Testis (tissue), 3 donors: ENCODE data around the gene C11orf91. TPM values are rescaled to one million over a fixed set of nuclear protein-coding genes. Genes with fewer than 3 reads are reported as not detected.
A peak's percentile ranks its signal among the peaks of the same experiment; 100 is the strongest.

Experiments
- DNase-seq: peaks from one replicate; pipeline ENCODE4 v3.0.0-alpha.2; 2019
- H3K27ac ChIP-seq, 2 donors: fragments of 200-600 bp; sonication (generic); one replicate each; pipeline ENCODE4 v1.5.1; 2019
- H3K27me3 ChIP-seq: fragments of 200-600 bp; sonication (generic); one replicate; pipeline ENCODE4 v1.5.1; 2019
- H3K36me3 ChIP-seq: fragments of 200-600 bp; sonication (generic); one replicate; pipeline ENCODE4 v1.5.1; 2017; ENCODE audit warnings: low read depth; ENCODE audit errors: missing control alignments
- H3K4me1 ChIP-seq: fragments of 200-600 bp; sonication (generic); one replicate; pipeline ENCODE4 v1.5.1; 2019
- H3K4me3 ChIP-seq, 2 donors: fragments of 200-600 bp; sonication (generic); one replicate each; pipeline ENCODE4 v1.5.1; 2017 to 2019
- H3K9me3 ChIP-seq: fragments of 200-600 bp; sonication (generic); one replicate; pipeline ENCODE4 v1.5.1; 2017
- POLR2A ChIP-seq: fragments of 450-650 bp; IDR thresholded peaks from one replicate; pipeline ENCODE4 v1.6.1; 2017; ENCODE audit warnings: antibody characterized with exemption, mild to moderate bottlenecking, moderate library complexity
- WGBS, 2 donors: methylation state at CpG; one replicate each; pipeline ENCODE4 v1.1.5; 2018; 5-methylcytosine and 5-hydroxymethylcytosine counted together
- intact Hi-C: fragments of 100-400 bp; cut with DNase I; formaldehyde crosslinking; loops from one replicate; pipeline ENCODE4 v1.15.1; 2023; ENCODE audit warnings: low total_unique reads
- polyA plus RNA-seq: library from polyadenylated mRNA; stranded (reverse); fragments of 350-450 nt; fragmentation: Illumina TruSeq; extraction: RNeasy Lipid Tissue Mini Kit (QIAGEN cat#74804); gene quantifications from one replicate; pipeline ENCODE4 v1.2.3, GENCODE V29; 2014; ENCODE audit warnings: low read depth, low replicate concordance; ENCODE audit not compliant: insufficient read depth
- total RNA-seq, 2 donors: library from RNA; depleted of rRNA; stranded (reverse); fragments of >200 nt; gene quantifications; one replicate each; pipeline ENCODE4 v1.2.3, GENCODE V29; 2016
- TF ChIP-seq, protein P1 (sequence below), 3 experiments: fragments of 450-650 bp in 2 of 3; fragments of 200-600 bp in 1 of 3; sonication (generic) in 1 of 3; IDR thresholded peaks; one replicate each; pipeline ENCODE4 v1.5.1; 2016 to 2019; ENCODE audit warnings: antibody characterized with exemption in 3 of 3, mild to moderate bottlenecking in 2 of 3, moderate library complexity in 1 of 3

The C11orf91 gene
- total and polyA plus RNA-seq, 3 donors from 2014 or later, result 0.81 to 12.8 TPM; not detected in 1

GRCh38 chr11:33674035-33674814 is 26.4 kb downstream of the C11orf91 start:
- 93 to 100% methylated on average over 3 of the region's 3 CpGs for WGBS, 2 donors
- intact Hi-C loops, result no loop called here
- Histone ChIP-seq H3K36me3 (no peaks in the 10 kb centered on the region), H3K27me3 (no peaks in the 10 kb centered on the region), H3K27ac (peak overlapping the region; percentile 15 to 33), H3K4me1 (no peaks in the 10 kb centered on the region), H3K9me3 (no peaks in the 10 kb centered on the region), H3K4me3 (no peak overlapping the region)
- TF ChIP-seq, protein P1, sequence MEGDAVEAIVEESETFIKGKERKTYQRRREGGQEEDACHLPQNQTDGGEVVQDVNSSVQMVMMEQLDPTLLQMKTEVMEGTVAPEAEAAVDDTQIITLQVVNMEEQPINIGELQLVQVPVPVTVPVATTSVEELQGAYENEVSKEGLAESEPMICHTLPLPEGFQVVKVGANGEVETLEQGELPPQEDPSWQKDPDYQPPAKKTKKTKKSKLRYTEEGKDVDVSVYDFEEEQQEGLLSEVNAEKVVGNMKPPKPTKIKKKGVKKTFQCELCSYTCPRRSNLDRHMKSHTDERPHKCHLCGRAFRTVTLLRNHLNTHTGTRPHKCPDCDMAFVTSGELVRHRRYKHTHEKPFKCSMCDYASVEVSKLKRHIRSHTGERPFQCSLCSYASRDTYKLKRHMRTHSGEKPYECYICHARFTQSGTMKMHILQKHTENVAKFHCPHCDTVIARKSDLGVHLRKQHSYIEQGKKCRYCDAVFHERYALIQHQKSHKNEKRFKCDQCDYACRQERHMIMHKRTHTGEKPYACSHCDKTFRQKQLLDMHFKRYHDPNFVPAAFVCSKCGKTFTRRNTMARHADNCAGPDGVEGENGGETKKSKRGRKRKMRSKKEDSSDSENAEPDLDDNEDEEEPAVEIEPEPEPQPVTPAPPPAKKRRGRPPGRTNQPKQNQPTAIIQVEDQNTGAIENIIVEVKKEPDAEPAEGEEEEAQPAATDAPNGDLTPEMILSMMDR (IDR thresholded peaks at IDR 0.05), result no peak
- TF ChIP-seq POLR2A, result no peak
- DNase-seq, result no peak

GRCh38 chr11:33672273-33672672 is 28.4 kb downstream of the C11orf91 start:
- intact Hi-C loops, result no loop called here
- Histone ChIP-seq H3K27me3 (no peaks in the 10 kb centered on the region), H3K27ac (no peak overlapping the region), H3K9me3 (no peaks in the 10 kb centered on the region), H3K4me3 (no peak overlapping the region), H3K4me1 (no peaks in the 10 kb centered on the region), H3K36me3 (no peaks in the 10 kb centered on the region)
- TF ChIP-seq, protein P1 (IDR thresholded peaks at IDR 0.05), result no peak
- TF ChIP-seq POLR2A, result no peak
- 95 to 96% methylated on average over 4 of the region's 4 CpGs for WGBS, 2 donors
- no peak for DNase-seq

GRCh38 chr11:33670250-33671011 is 30.2 kb downstream of the C11orf91 start:
- TF ChIP-seq, protein P1 (IDR thresholded peaks at IDR 0.05), result no peak
- no peaks in the 10 kb centered on the region for H3K27me3 ChIP-seq
- H3K27ac ChIP-seq, result no peak overlapping the region
- H3K4me3 ChIP-seq, result no peak overlapping the region
- no peaks in the 10 kb centered on the region for H3K36me3 ChIP-seq
- WGBS, 2 donors, result 55 to 70% methylated on average over 5 of the region's 5 CpGs
- H3K9me3 ChIP-seq, result no peaks in the 10 kb centered on the region
- intact Hi-C loops, result no loop called here
- DNase-seq, result no peak
- H3K4me1 ChIP-seq, result no peaks in the 10 kb centered on the region

DNA sequence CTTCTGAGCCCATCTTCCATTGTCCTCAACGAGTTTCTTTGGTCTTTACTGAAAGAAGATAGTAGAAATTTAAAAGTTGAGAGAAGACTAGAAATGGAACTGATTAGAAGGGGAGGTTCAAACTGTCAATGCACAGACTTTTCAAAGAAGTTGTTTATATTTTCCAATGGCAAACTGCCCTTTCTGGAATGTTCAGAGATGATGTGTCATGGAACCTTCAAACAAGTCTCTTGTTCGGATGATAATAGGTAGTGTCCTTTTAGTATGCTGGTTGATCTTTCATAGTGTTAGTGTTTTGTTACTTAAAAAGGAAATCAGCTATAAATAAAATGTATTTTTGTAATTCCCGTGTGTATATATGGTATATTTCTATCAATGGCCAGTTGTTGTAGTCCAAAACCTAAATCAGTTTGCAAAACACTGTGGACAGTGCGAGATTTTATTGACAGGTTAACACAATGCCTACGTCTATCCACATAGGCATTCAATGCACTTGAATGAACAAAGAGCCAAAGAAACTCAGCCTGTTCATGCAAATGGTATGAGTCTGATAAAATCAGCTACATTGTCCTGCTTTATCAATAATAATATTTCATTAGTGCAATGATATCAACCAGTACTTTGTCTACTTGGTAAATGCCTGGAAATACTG is 30.9 kb downstream of the C11orf91 start:
- H3K4me3 ChIP-seq, result no peak overlapping the region
- no peak overlapping the region for H3K27ac ChIP-seq
- DNase-seq, result no peak
- no peaks in the 10 kb centered on the region for H3K4me1 ChIP-seq
- WGBS, 2 donors, result 83 to 88% methylated on average over 5 of the region's 5 CpGs
- intact Hi-C loops, result no loop called here
- no peaks in the 10 kb centered on the region for H3K36me3 ChIP-seq
- no peaks in the 10 kb centered on the region for H3K27me3 ChIP-seq
- TF ChIP-seq, protein P1 (IDR thresholded peaks at IDR 0.05), result no peak
- no peak for TF ChIP-seq POLR2A
- no peaks in the 10 kb centered on the region for H3K9me3 ChIP-seq
